Measurements from ENCODE around the gene TMPRSS9. TPM values are rescaled to one million over a fixed set of nuclear protein-coding genes. Genes with fewer than 3 reads are reported as not detected.
A peak's percentile ranks its signal among the peaks of the same experiment; 100 is the strongest.

Gene TMPRSS9
- total and polyA plus RNA-seq, 2 experiments from 2014 or later: 0.28 TPM; not detected in 1

DNA sequence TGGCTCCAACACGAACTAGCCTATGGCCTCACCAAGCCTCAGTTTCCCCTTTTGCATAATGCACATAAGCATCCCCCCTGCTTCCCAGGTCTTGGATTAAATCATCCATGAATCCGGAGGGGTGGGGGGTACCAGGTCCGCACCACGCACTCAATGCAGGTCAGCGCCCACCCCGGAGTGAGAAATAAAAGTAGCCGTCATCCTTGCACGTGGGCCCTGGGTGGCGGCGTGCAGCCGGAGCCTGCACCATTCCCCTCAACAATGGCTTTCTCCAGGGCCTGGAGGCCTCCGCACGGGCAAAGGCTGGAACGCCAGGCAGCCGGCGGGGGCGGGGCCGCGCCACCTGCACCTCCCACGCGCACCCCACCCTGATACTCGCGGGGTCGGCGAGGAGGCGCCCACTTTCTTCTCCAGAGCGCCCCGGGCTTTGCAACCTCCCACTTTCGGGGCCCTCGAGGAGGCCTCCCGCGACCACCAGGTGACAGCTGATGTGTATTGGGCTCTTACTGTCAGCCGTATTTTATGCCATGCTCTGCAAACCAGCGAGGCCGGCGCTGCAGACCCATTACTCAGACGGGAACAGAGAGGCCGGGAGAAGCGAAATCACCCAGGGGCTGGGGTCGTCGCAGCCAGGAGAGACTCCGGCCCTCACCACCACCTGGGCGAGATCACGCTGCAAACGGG, 115.1 kb downstream of the TMPRSS9 start:
- peak overlapping the region; percentile 26; the same call in 1 of the 2 replicates for H2AFZ ChIP-seq

More for the DNA sequence above, 115.1 kb downstream of the TMPRSS9 start:
- no peak for TF ChIP-seq EZH2 (IDR thresholded peaks at IDR 0.05; ENCODE audit: insufficient read depth, poor library complexity, severe bottlenecking)
- TF ChIP-seq EZH2phosphoT487 (IDR thresholded peaks at IDR 0.05; ENCODE audit: insufficient read depth, low read depth): no peak
- Histone ChIP-seq H3K4me1 (ENCODE audit: insufficient read depth) (no peaks in the 10 kb centered on the region), H3K9ac (peak overlapping the region; percentile 98), H3K9me3 (ENCODE audit: low read depth) (no peaks in the 10 kb centered on the region), H3K9me2 (ENCODE audit: insufficient read depth) (no peaks in the 10 kb centered on the region), H3F3A (ENCODE audit: insufficient read depth) (peaks cover 27% of the 10 kb centered on the region), H4K20me1 (ENCODE audit: insufficient read depth) (no peaks in the 10 kb centered on the region), H3K4me3 (peak overlapping the region; percentile 100), H3K4me2 (ENCODE audit: unreplicated experiment) (peak overlapping the region; percentile 84), H3K79me2 (ENCODE audit: insufficient read depth) (peaks cover 32% of the 10 kb centered on the region), H3K27ac (peak overlapping the region; percentile 93), H3K27me3 (replicated peaks; ENCODE audit: insufficient read depth) (no peaks in the 10 kb centered on the region), H3K36me3 (ENCODE audit: low read depth) (peaks cover 11% of the 10 kb centered on the region)
- DNase-seq: peak; percentile 84
- in situ Hi-C loops (cut with MboI): no loop called here
- WGBS, 2 experiments (ENCODE audit: low coverage in 1 of 2, low lambda C conversion rate in 2 of 2, missing lambda C conversion rate in 2 of 2): 1% methylated on average over 41 to 45 of the region's 45 CpGs

Small RNA genes within 50 kb of the gene (microRNA-seq; reads per million reads assigned to microRNA genes)
- not detected for gene MIR7108 (ENCODE audit: borderline number of aligned reads)

Other genes with a start within 250 kb of the TMPRSS9 start
- 95.4 and 97.6 TPM in 2 replicates for gene AP3D1, start 208.7 kb upstream of the TMPRSS9 start, total RNA-seq (2014; rRNA removed; shearing (Covaris generic))
- gene AP3D1, start 208.7 kb upstream of the TMPRSS9 start, polyA plus RNA-seq (2016; fragmentation: Nextera tagmentation; extraction: Ambion mirVana): 65.2 and 79.0 TPM in 2 replicates
- gene DOT1L, start 196.3 kb upstream of the TMPRSS9 start, total RNA-seq (2014; rRNA removed; shearing (Covaris generic)): 4.3 and 4.4 TPM in 2 replicates
- 4.0 and 5.3 TPM in 2 replicates for gene DOT1L, start 196.3 kb upstream of the TMPRSS9 start, polyA plus RNA-seq (2016; fragmentation: Nextera tagmentation; extraction: Ambion mirVana)
- gene PLEKHJ1, start 123.9 kb upstream of the TMPRSS9 start, total RNA-seq (2014; rRNA removed; shearing (Covaris generic)): 68.3 and 85.1 TPM in 2 replicates
- gene PLEKHJ1, start 123.9 kb upstream of the TMPRSS9 start, polyA plus RNA-seq (2016; fragmentation: Nextera tagmentation; extraction: Ambion mirVana): 62.3 and 69.5 TPM in 2 replicates
- 20.9 and 26.7 TPM in 2 replicates for gene SF3A2, start 123.4 kb upstream of the TMPRSS9 start, total RNA-seq (2014; rRNA removed; shearing (Covaris generic))
- 13.7 and 16.8 TPM in 2 replicates for gene SF3A2, start 123.4 kb upstream of the TMPRSS9 start, polyA plus RNA-seq (2016; fragmentation: Nextera tagmentation; extraction: Ambion mirVana)
- gene AMH, start 110.9 kb upstream of the TMPRSS9 start, total RNA-seq (2014; rRNA removed; shearing (Covaris generic)): not detected in 2 replicates
- gene AMH, start 110.9 kb upstream of the TMPRSS9 start, polyA plus RNA-seq (2016; fragmentation: Nextera tagmentation; extraction: Ambion mirVana): not detected in 2 replicates
- not detected in 2 replicates for gene JSRP1, start 103.8 kb upstream of the TMPRSS9 start, total RNA-seq (2014; rRNA removed; shearing (Covaris generic))
- 0.41 TPM in 1 of 2 replicates, not detected in the other for gene JSRP1, start 103.8 kb upstream of the TMPRSS9 start, polyA plus RNA-seq (2016; fragmentation: Nextera tagmentation; extraction: Ambion mirVana)
- not detected in 2 replicates for gene PEAK3, start 78.1 kb upstream of the TMPRSS9 start, total RNA-seq (2014; rRNA removed; shearing (Covaris generic))
- gene PEAK3, start 78.1 kb upstream of the TMPRSS9 start, polyA plus RNA-seq (2016; fragmentation: Nextera tagmentation; extraction: Ambion mirVana): 0.19 TPM in 1 of 2 replicates, not detected in the other
- gene LINGO3, start 52.1 kb upstream of the TMPRSS9 start, total RNA-seq (2014; rRNA removed; shearing (Covaris generic)): not detected in 2 replicates
- not detected in 2 replicates for gene LINGO3, start 52.1 kb upstream of the TMPRSS9 start, polyA plus RNA-seq (2016; fragmentation: Nextera tagmentation; extraction: Ambion mirVana)
- gene LSM7, start 31.7 kb upstream of the TMPRSS9 start, total RNA-seq (2014; rRNA removed; shearing (Covaris generic)): 87.0 and 118 TPM in 2 replicates
- gene LSM7, start 31.7 kb upstream of the TMPRSS9 start, polyA plus RNA-seq (2016; fragmentation: Nextera tagmentation; extraction: Ambion mirVana): 91.4 and 102 TPM in 2 replicates
- 43.0 and 61.0 TPM in 2 replicates for gene SPPL2B, start 31.6 kb upstream of the TMPRSS9 start, total RNA-seq (2014; rRNA removed; shearing (Covaris generic))
- gene SPPL2B, start 31.6 kb upstream of the TMPRSS9 start, polyA plus RNA-seq (2016; fragmentation: Nextera tagmentation; extraction: Ambion mirVana): 38.6 and 38.9 TPM in 2 replicates
- gene TIMM13, start 67.3 kb downstream of the TMPRSS9 start, total RNA-seq (2014; rRNA removed; shearing (Covaris generic)): 56.4 and 57.6 TPM in 2 replicates
- 143 and 161 TPM in 2 replicates for gene TIMM13, start 67.3 kb downstream of the TMPRSS9 start, polyA plus RNA-seq (2016; fragmentation: Nextera tagmentation; extraction: Ambion mirVana)
- gene LMNB2, start 96.7 kb downstream of the TMPRSS9 start, total RNA-seq (2014; rRNA removed; shearing (Covaris generic)): 93.7 and 119 TPM in 2 replicates
- 25.2 and 25.9 TPM in 2 replicates for gene LMNB2, start 96.7 kb downstream of the TMPRSS9 start, polyA plus RNA-seq (2016; fragmentation: Nextera tagmentation; extraction: Ambion mirVana)
- 89.7 TPM in 2 replicates for gene GADD45B, start 115.9 kb downstream of the TMPRSS9 start, total RNA-seq (2014; rRNA removed; shearing (Covaris generic))
- gene GADD45B, start 115.9 kb downstream of the TMPRSS9 start, polyA plus RNA-seq (2016; fragmentation: Nextera tagmentation; extraction: Ambion mirVana): 95.0 and 96.1 TPM in 2 replicates

All from GM23248 (cell line).